OCI-M1 (cell line): ENCODE measurements around the gene IKZF1.
A peak's percentile ranks its signal among the peaks of the same experiment; 100 is the strongest.

Experiments
- DNase-seq: peaks from one replicate; lab custom pipeline; 2025; lab: John Stamatoyannopoulos, UW

Gene IKZF1

GRCh38 chr7:50334341-50334994, 30.0 kb downstream of the IKZF1 start:
- DNase-seq = no peak

- DNase-seq = no peak
Measured at GRCh38 chr7:50335230-50335794, 30.8 kb downstream of the IKZF1 start.

GRCh38 chr7:50335795-50336754, 31.6 kb downstream of the IKZF1 start:
- peak; percentile 72 for DNase-seq

- DNase-seq = no peak
Measured at GRCh38 chr7:50336894-50337703, 32.6 kb downstream of the IKZF1 start.

- DNase-seq = peak; percentile 32
Measured at GRCh38 chr7:50339472-50339871, 35.0 kb downstream of the IKZF1 start.

GRCh38 chr7:50339990-50340500, 35.5 kb downstream of the IKZF1 start:
- DNase-seq = peak; percentile 84

GRCh38 chr7:50341724-50342123, 37.2 kb downstream of the IKZF1 start:
- DNase-seq = peak; percentile 21

- no peak for DNase-seq
Measured at GRCh38 chr7:50342616-50343114, 38.1 kb downstream of the IKZF1 start.

GRCh38 chr7:50346545-50347497, 42.3 kb downstream of the IKZF1 start:
- no peak for DNase-seq

- no peak for DNase-seq
Measured at GRCh38 chr7:50347693-50348092, 43.2 kb downstream of the IKZF1 start.

- DNase-seq = no peak
Measured at GRCh38 chr7:50348469-50349162, 44.1 kb downstream of the IKZF1 start.

GRCh38 chr7:50349399-50349798, 44.9 kb downstream of the IKZF1 start:
- no peak for DNase-seq

- DNase-seq = no peak
Measured at GRCh38 chr7:50349963-50350944, 45.7 kb downstream of the IKZF1 start.

GRCh38 chr7:50351267-50351666, 46.8 kb downstream of the IKZF1 start:
- peak; percentile 21 for DNase-seq

GRCh38 chr7:50352282-50352681, 47.8 kb downstream of the IKZF1 start:
- peak; percentile 78 for DNase-seq

- DNase-seq = no peak
Measured at GRCh38 chr7:50352751-50353150, 48.2 kb downstream of the IKZF1 start.

GRCh38 chr7:50353201-50353600, 48.7 kb downstream of the IKZF1 start:
- DNase-seq = no peak

- DNase-seq = no peak
Measured at GRCh38 chr7:50353894-50354595, 49.5 kb downstream of the IKZF1 start.
